IMR-90 (cell line): ENCODE data around the gene CRYBA4. TPM values are rescaled to one million over a fixed set of nuclear protein-coding genes. Genes with fewer than 3 reads are reported as not detected.
A peak's percentile ranks its signal among the peaks of the same experiment; 100 is the strongest.

Source experiments
- ATAC-seq: fragments of 200-7000 bp; cut with Tn5 transposase; 2 replicates; pipeline ENCODE4 v1.9.1; 2020; ENCODE audit warnings: low read depth, mild to moderate bottlenecking, moderate library complexity
- BruUV-seq: library from RNA; stranded (reverse); fragments of 400-500 nt; replicated peaks from 2 replicates; lab custom pipeline; 2021; lab: Mats Ljungman, UMichigan
- CTCF ChIA-PET: fragments of 300-600 bp; formaldehyde crosslinking; extraction: SDS; loops from one replicate; lab custom pipeline; 2021; ENCODE audit warnings: antibody characterized with exemption; lab: Yijun Ruan, JAX
- POLR2A ChIA-PET: fragments of 300-600 bp; sonication (Branson Sonifier 250); formaldehyde crosslinking; loops from one replicate; lab custom pipeline; 2022; ENCODE audit warnings: antibody characterized with exemption; ENCODE audit not compliant: unreplicated experiment; lab: Charles Lee
- DNase-seq: peaks from one replicate; pipeline ENCODE4 v3.0.0; 2013
- H2AFZ ChIP-seq: replicated peaks from 2 replicates; pipeline ENCODE3; 2013; ENCODE audit warnings: low read length, mild to moderate bottlenecking; ENCODE audit not compliant: poor library complexity
- H2AK5ac ChIP-seq: 2 replicates; pipeline ENCODE4 v1.6.1; 2013; ENCODE audit warnings: low read depth, low read length, inconsistent platforms
- H2AK9ac ChIP-seq: replicated peaks from 2 replicates; pipeline ENCODE3; 2013; ENCODE audit warnings: mild to moderate bottlenecking, low read depth, low read length, moderate library complexity; ENCODE audit not compliant: poor library complexity
- H2BK120ac ChIP-seq: 2 replicates; pipeline ENCODE4 v1.6.1; 2013; ENCODE audit warnings: low read depth, low read length, inconsistent platforms
- H2BK15ac ChIP-seq: 3 replicates; pipeline ENCODE4 v1.6.1; 2013; ENCODE audit warnings: low read depth, low read length, inconsistent platforms
- H2BK20ac ChIP-seq: 2 replicates; pipeline ENCODE4 v1.6.1; 2013; ENCODE audit warnings: low read depth, mild to moderate bottlenecking, inconsistent platforms, low read length, moderate library complexity
- H2BK5ac ChIP-seq: 2 replicates; pipeline ENCODE4 v1.6.1; 2013; ENCODE audit warnings: mild to moderate bottlenecking, low read depth, low read length, inconsistent platforms; ENCODE audit not compliant: poor library complexity, severe bottlenecking
- H3K14ac ChIP-seq: replicated peaks from 2 replicates; pipeline ENCODE4 v1.6.1; 2013; ENCODE audit warnings: low read depth, low read length, inconsistent platforms
- H3K18ac ChIP-seq: 2 replicates; pipeline ENCODE4 v1.6.1; 2013; ENCODE audit warnings: low read depth, low read length, control low read depth
- H3K23ac ChIP-seq: 2 replicates; pipeline ENCODE4 v1.6.1; 2013; ENCODE audit warnings: low read depth, low read length, inconsistent platforms
- H3K27ac ChIP-seq: 2 replicates; pipeline ENCODE4 v1.5.1; 2013; ENCODE audit warnings: mild to moderate bottlenecking, control low read depth, low read length; ENCODE audit not compliant: insufficient read depth
- H3K27me3 ChIP-seq: 2 replicates; pipeline ENCODE4 v1.6.1; 2013; ENCODE audit warnings: low read length; ENCODE audit not compliant: control insufficient read depth, insufficient read depth
- H3K36me3 ChIP-seq: 2 replicates; pipeline ENCODE4 v1.6.1; 2013; ENCODE audit warnings: low read length, mixed read lengths; ENCODE audit not compliant: control insufficient read depth, insufficient read depth
- H3K4ac ChIP-seq: 2 replicates; pipeline ENCODE4 v1.6.1; 2013; ENCODE audit warnings: low read depth, low read length, inconsistent platforms
- H3K4me1 ChIP-seq: 2 replicates; pipeline ENCODE4 v1.6.1; 2013; ENCODE audit warnings: low read length, mixed read lengths; ENCODE audit not compliant: control insufficient read depth, insufficient read depth
- H3K4me2 ChIP-seq: 2 replicates; pipeline ENCODE4 v1.6.1; 2013; ENCODE audit warnings: low read depth, mild to moderate bottlenecking, control low read depth, low read length, moderate library complexity
- H3K4me3 ChIP-seq: 2 replicates; pipeline ENCODE4 v1.5.1; 2013; ENCODE audit warnings: low read depth, mild to moderate bottlenecking, control low read depth, low read length, moderate library complexity; ENCODE audit not compliant: insufficient read depth
- H3K56ac ChIP-seq: 2 replicates; pipeline ENCODE4 v1.6.1; 2013; ENCODE audit warnings: low read length, inconsistent platforms; ENCODE audit not compliant: insufficient read depth; ENCODE audit errors: extremely low read depth
- H3K79me1 ChIP-seq, 2 experiments: 2 replicates each; pipeline ENCODE4 v1.6.1; 2013; ENCODE audit warnings: low read length in 2 of 2, inconsistent platforms in 1 of 2, low read depth in 1 of 2
- H3K9ac ChIP-seq: 2 replicates; pipeline ENCODE4 v1.6.1; 2013; ENCODE audit warnings: low read depth, low read length, control low read depth
- H3K9me1 ChIP-seq: 2 replicates; pipeline ENCODE4 v1.6.1; 2013; ENCODE audit warnings: low read length, inconsistent platforms; ENCODE audit not compliant: insufficient read depth
- H3K9me3 ChIP-seq: 2 replicates; pipeline ENCODE4 v1.6.1; 2013; ENCODE audit warnings: low read length; ENCODE audit not compliant: control insufficient read depth, insufficient read depth
- H4K20me1 ChIP-seq: 2 replicates; pipeline ENCODE4 v1.6.1; 2013; ENCODE audit warnings: low read length, inconsistent platforms; ENCODE audit not compliant: insufficient read depth
- H4K5ac ChIP-seq: 2 replicates; pipeline ENCODE4 v1.6.1; 2013; ENCODE audit warnings: mild to moderate bottlenecking, low read depth, low read length, control low read depth
- H4K8ac ChIP-seq, 2 experiments: 2 replicates each; pipeline ENCODE4 v1.6.1; 2013; ENCODE audit warnings: low read depth in 2 of 2, low read length in 2 of 2, control low read depth in 1 of 2, inconsistent platforms in 1 of 2
- H4K91ac ChIP-seq: 2 replicates; pipeline ENCODE4 v1.6.1; 2013; ENCODE audit warnings: low read depth, low read length, inconsistent platforms; ENCODE audit not compliant: insufficient read depth
- BHLHE40 ChIP-seq: fragments of 150-350 bp; IDR thresholded peaks from 2 replicates; pipeline ENCODE4 v1.6.1; 2016; ENCODE audit warnings: mild to moderate bottlenecking, low read depth, low read length
- CEBPB ChIP-seq: IDR thresholded peaks from 2 replicates; pipeline ENCODE4 v1.6.1; 2012; ENCODE audit warnings: low read depth, low read length, improper control_type of control experiment
- CHD1 ChIP-seq: IDR thresholded peaks from 2 replicates; pipeline ENCODE4 v1.6.1; 2012; ENCODE audit warnings: low read depth, low read length, improper control_type of control experiment
- ELK1 ChIP-seq: fragments of 150-350 bp; IDR thresholded peaks from 2 replicates; pipeline ENCODE4 v1.6.1; 2016; ENCODE audit warnings: low read depth, mild to moderate bottlenecking, low read length, moderate library complexity, borderline replicate concordance
- FOS ChIP-seq: fragments of 150-350 bp; IDR thresholded peaks from 2 replicates; pipeline ENCODE4 v1.6.1; 2016; ENCODE audit warnings: low read depth, low read length
- MAFK ChIP-seq: IDR thresholded peaks from 2 replicates; pipeline ENCODE4 v1.6.1; 2012; ENCODE audit warnings: low read depth, low read length, improper control_type of control experiment
- MAZ ChIP-seq: IDR thresholded peaks from 2 replicates; pipeline ENCODE4 v1.6.1; 2012; ENCODE audit warnings: low read depth, mild to moderate bottlenecking, low read length, improper control_type of control experiment, moderate library complexity, borderline replicate concordance
- MXI1 ChIP-seq: IDR thresholded peaks from 2 replicates; pipeline ENCODE4 v1.6.1; 2012; ENCODE audit warnings: low read depth, mild to moderate bottlenecking, low read length, moderate library complexity, borderline replicate concordance
- NFE2L2 ChIP-seq: fragments of 150-350 bp; IDR thresholded peaks from 2 replicates; pipeline ENCODE4 v1.6.1; 2016; ENCODE audit warnings: low read depth, mild to moderate bottlenecking, low read length
- POLR2A ChIP-seq: IDR thresholded peaks from 2 replicates; pipeline ENCODE4 v1.6.1; 2012; ENCODE audit warnings: mild to moderate bottlenecking, low read depth, low read length
- RAD21 ChIP-seq: IDR thresholded peaks from 2 replicates; pipeline ENCODE4 v1.6.1; 2012; ENCODE audit warnings: low read length, improper control_type of control experiment
- RCOR1 ChIP-seq: IDR thresholded peaks from 2 replicates; pipeline ENCODE4 v1.6.1; 2012; ENCODE audit warnings: mild to moderate bottlenecking, low read length, improper control_type of control experiment; ENCODE audit not compliant: insufficient replicate concordance
- RFX5 ChIP-seq: IDR thresholded peaks from 2 replicates; pipeline ENCODE4 v1.8.0; 2012; ENCODE audit warnings: low read depth, mild to moderate bottlenecking, low read length, moderate library complexity
- SMC3 ChIP-seq: fragments of 150-350 bp; IDR thresholded peaks from 2 replicates; pipeline ENCODE4 v1.6.1; 2016; ENCODE audit warnings: low read depth, mild to moderate bottlenecking, antibody characterized with exemption, low read length, moderate library complexity
- WGBS, 2 experiments: methylation state at CpG; one replicate each; pipeline versions ENCODE4 v1.1.5 to v1.1.7; 2013; ENCODE audit warnings: missing lambda C conversion rate in 2 of 2; ENCODE audit not compliant: insufficient read length in 1 of 2; ENCODE audit errors: extremely low coverage in 2 of 2; 5-methylcytosine and 5-hydroxymethylcytosine counted together
- dilution Hi-C: fragments of 300-500 bp; cut with HindIII; formaldehyde crosslinking; loops from one replicate; pipeline ENCODE4 v1.14.3; 2018; ENCODE audit warnings: low sequenced_read_pairs; ENCODE audit not compliant: unreplicated experiment
- in situ Hi-C: fragments of 300-500 bp; cut with MboI; formaldehyde crosslinking; loops from 3 replicates; pipeline ENCODE4 v1.14.3; 2019; ENCODE audit warnings: low sequenced_read_pairs, inconsistent platforms, mixed read lengths
- intact Hi-C: fragments of 100-400 bp; cut with micrococcal nuclease; formaldehyde crosslinking; loops from 2 replicates; pipeline ENCODE4 v1.10.0; 2022
- polyA plus RNA-seq, 3 experiments: library from polyadenylated mRNA; depleted of rRNA; stranded (reverse); fragments of >200 nt; gene quantifications; 2 replicates each; pipeline ENCODE4 v1.2.3, GENCODE V29; 2012; ENCODE audit warnings: low replicate concordance in 1 of 3
- total RNA-seq: library from RNA; depleted of rRNA; stranded (reverse); fragments of >200 nt; gene quantifications from 2 replicates; pipeline ENCODE4 v1.2.3, GENCODE V29; 2012
- TF ChIP-seq, protein P1 (sequence below): conservative IDR thresholded peaks from 2 replicates; pipeline ENCODE4 v1.5.1; 2012; ENCODE audit warnings: mild to moderate bottlenecking, low read depth, low read length, improper control_type of control experiment
- TF ChIP-seq, protein P2 (sequence below): fragments of 150-350 bp; IDR thresholded peaks from 2 replicates; pipeline ENCODE4 v1.6.1; 2017; ENCODE audit warnings: mild to moderate bottlenecking, antibody characterized with exemption, low read length, low read depth

The CRYBA4 gene
- total and polyA plus RNA-seq, 2 of the 4 experiments (the other 2 are of a cell fraction), result not detected

GRCh38 chr22:26584010-26584409 is 37.8 kb upstream of the CRYBA4 start:
- no TSS peak for BruUV-seq
- Histone ChIP-seq H4K20me1 (peaks cover 41% of the 10 kb centered on the region; the same call in 1 of the 2 replicates), H2BK15ac (no peak overlapping the region), H3K9me1 (peaks cover 24% of the 10 kb centered on the region), H4K5ac (no peak overlapping the region), H2BK120ac (no peak overlapping the region), H3K23ac (peak overlapping the region; percentile 16; the same call in 1 of the 2 replicates), H2AK5ac (peak overlapping the region; percentile 10; the same call in 1 of the 2 replicates), H2BK5ac (no peak overlapping the region), H3K4me3 (no peak overlapping the region), H3K4me2 (no peak overlapping the region), H3K9me3 (no peaks in the 10 kb centered on the region), H4K8ac (no peak overlapping the region), H3K79me1 (peaks cover 38 to 83% of the 10 kb centered on the region in 2 experiments), H4K91ac (no peak overlapping the region), H3K9ac (no peak overlapping the region), H3K27ac (no peak overlapping the region), H2BK20ac (no peak overlapping the region), H3K56ac (no peak overlapping the region), H2AK9ac (peak overlapping the region; percentile 86), H3K36me3 (no peaks in the 10 kb centered on the region; the same call in 1 of the 2 replicates), H3K4me1 (peaks cover 12% of the 10 kb centered on the region), H3K27me3 (no peaks in the 10 kb centered on the region), H3K4ac (0 out of 2 replicates have a peak overlapping the region, but pooled peaks have one; percentile 37), H2AFZ (no peak overlapping the region), H3K18ac (no peak overlapping the region), H3K14ac (peak overlapping the region; percentile 78; the same call in 1 of the 2 replicates)
- intact Hi-C loops (no loop called here), dilution Hi-C loops (no loop called here), in situ Hi-C loops (no loop called here)
- ChIA-PET POLR2A (interaction anchor here (0.6 kb wide), 1 partner anchor 83 kb away, joined by 3 read pairs; no protein-coding TSS in a partner anchor), CTCF (no interaction called here)
- TF ChIP-seq ELK1 (no peak), RAD21 (no peak), BHLHE40 (no peak), CHD1 (no peak), FOS (no peak), POLR2A (no peak), RFX5 (no peak), RCOR1 (no peak), NFE2L2 (no peak), SMC3 (no peak), MXI1 (no peak), MAFK (no peak), MAZ (no peak), CEBPB (no peak)
- TF ChIP-seq, protein P1, sequence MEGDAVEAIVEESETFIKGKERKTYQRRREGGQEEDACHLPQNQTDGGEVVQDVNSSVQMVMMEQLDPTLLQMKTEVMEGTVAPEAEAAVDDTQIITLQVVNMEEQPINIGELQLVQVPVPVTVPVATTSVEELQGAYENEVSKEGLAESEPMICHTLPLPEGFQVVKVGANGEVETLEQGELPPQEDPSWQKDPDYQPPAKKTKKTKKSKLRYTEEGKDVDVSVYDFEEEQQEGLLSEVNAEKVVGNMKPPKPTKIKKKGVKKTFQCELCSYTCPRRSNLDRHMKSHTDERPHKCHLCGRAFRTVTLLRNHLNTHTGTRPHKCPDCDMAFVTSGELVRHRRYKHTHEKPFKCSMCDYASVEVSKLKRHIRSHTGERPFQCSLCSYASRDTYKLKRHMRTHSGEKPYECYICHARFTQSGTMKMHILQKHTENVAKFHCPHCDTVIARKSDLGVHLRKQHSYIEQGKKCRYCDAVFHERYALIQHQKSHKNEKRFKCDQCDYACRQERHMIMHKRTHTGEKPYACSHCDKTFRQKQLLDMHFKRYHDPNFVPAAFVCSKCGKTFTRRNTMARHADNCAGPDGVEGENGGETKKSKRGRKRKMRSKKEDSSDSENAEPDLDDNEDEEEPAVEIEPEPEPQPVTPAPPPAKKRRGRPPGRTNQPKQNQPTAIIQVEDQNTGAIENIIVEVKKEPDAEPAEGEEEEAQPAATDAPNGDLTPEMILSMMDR, result no peak
- TF ChIP-seq, protein P2, sequence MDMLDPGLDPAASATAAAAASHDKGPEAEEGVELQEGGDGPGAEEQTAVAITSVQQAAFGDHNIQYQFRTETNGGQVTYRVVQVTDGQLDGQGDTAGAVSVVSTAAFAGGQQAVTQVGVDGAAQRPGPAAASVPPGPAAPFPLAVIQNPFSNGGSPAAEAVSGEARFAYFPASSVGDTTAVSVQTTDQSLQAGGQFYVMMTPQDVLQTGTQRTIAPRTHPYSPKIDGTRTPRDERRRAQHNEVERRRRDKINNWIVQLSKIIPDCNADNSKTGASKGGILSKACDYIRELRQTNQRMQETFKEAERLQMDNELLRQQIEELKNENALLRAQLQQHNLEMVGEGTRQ, result no peak
- DNase-seq, result no peak
- no peak for ATAC-seq
- no CpG with 5 or more reads among the region's 4 CpGs for WGBS, 2 experiments
